Measurements from ENCODE around the gene PERM1. TPM values are rescaled to one million over a fixed set of nuclear protein-coding genes. Genes with fewer than 3 reads are reported as not detected.
"Not testable (repeated sequence)": the region's sequence is repeated elsewhere in the genome, so short reads cannot be mapped to it uniquely, and the experiment has no call there.

The PERM1 gene
- total and polyA plus RNA-seq, 2 of the 8 experiments (the other 6 are each of a cell fraction or from before 2014, with no cell fraction given) = not detected

DNA sequence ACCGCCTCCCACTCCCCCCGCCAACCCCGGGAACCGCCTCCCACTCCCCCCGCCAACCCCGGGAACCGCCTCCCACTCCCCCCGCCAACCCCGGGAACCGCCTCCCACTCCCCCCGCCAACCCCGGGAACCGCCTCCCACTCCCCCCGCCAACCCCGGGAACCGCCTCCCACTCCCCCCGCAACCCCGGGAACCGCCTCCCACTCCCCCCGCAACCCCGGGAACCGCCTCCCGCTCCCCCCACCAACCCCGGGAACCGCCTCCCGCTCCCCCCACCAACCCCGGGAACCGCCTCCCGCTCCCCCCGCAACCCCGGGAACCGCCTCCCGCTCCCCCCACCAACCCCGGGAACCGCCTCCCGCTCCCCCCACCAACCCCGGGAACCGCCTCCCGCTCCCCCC lies 5.1 kb downstream of the PERM1 start:
- 0 out of 4 replicates have a peak overlapping the region, but pooled peaks of 1 of the 2 experiments have one; percentile 11 for H3K4me2 ChIP-seq (ENCODE audit: insufficient read depth in 1 of 2, low read depth in 2 of 2, low read length in 2 of 2)
- not testable (repeated sequence) for H3K4me1 ChIP-seq (replicated peaks in 1 of 4; ENCODE audit: control insufficient read depth in 3 of 4, insufficient read depth in 4 of 4, low read length in 3 of 4); H3K4me3 ChIP-seq (ENCODE audit: extremely low read depth in 1 of 4, insufficient read depth in 2 of 4, low read depth in 3 of 4, low read length in 4 of 4); H2BK12ac ChIP-seq (ENCODE audit: low read depth, low read length); H3K27me3 ChIP-seq (replicated peaks in 1 of 4; ENCODE audit: control insufficient read depth in 3 of 4, extremely low read depth in 1 of 4, insufficient read depth in 3 of 4, low read length in 3 of 4); H4K8ac ChIP-seq (ENCODE audit: extremely low read depth, insufficient read depth, low read length); H3K14ac ChIP-seq (ENCODE audit: insufficient read length); FAIRE-seq; H4K91ac ChIP-seq (replicated peaks; ENCODE audit: insufficient read length, low read length); H3K36me3 ChIP-seq (ENCODE audit: control insufficient read depth in 2 of 4, insufficient read depth in 4 of 4, low read length in 3 of 4); H2BK20ac ChIP-seq (ENCODE audit: low read length); H2BK120ac ChIP-seq (replicated peaks; ENCODE audit: low read depth, low read length); H3K9me3 ChIP-seq (ENCODE audit: insufficient read depth in 2 of 2, low read depth in 1 of 2, low read length in 1 of 2); H2AFZ ChIP-seq (ENCODE audit: low read length); H3K56ac ChIP-seq (replicated peaks; ENCODE audit: insufficient read length, low read depth, low read length); H4K5ac ChIP-seq (ENCODE audit: insufficient read length, low read depth, low read length); H3K27ac ChIP-seq (ENCODE audit: low read depth, low read length); H3K23me2 ChIP-seq (ENCODE audit: low read depth, low read length); H2AK5ac ChIP-seq (ENCODE audit: low read depth, low read length); H3K9ac ChIP-seq (replicated peaks in 1 of 4; ENCODE audit: extremely low read depth in 1 of 4, low read depth in 3 of 4, low read length in 3 of 4); H3K79me2 ChIP-seq (ENCODE audit: control insufficient read depth in 1 of 2, insufficient read depth in 2 of 2, low read length in 2 of 2); H2BK5ac ChIP-seq (ENCODE audit: low read depth, low read length); H3K79me1 ChIP-seq (ENCODE audit: low read depth, low read length); H3K18ac ChIP-seq (ENCODE audit: extremely low read depth, low read length); H3K4ac ChIP-seq (replicated peaks; ENCODE audit: insufficient read length, low read depth, low read length); H4K20me1 ChIP-seq (replicated peaks in 1 of 2; ENCODE audit: control insufficient read depth in 1 of 2, insufficient read depth in 2 of 2, low read length in 2 of 2); H2BK15ac ChIP-seq (ENCODE audit: low read length); H3K23ac ChIP-seq (ENCODE audit: insufficient read length); DNase-seq (ENCODE audit: low read depth in 1 of 2, low spot score in 2 of 2)
- POLR2A ChIA-PET (ENCODE audit: partially characterized antibody) = interaction anchor here (0.6 to 1.1 kb wide), 3 partner anchors 9 to 172 kb away, joined by 3 to 6 read pairs (median 3); no protein-coding TSS in a partner anchor
- CTCF ChIA-PET (ENCODE audit: partially characterized antibody) = interaction anchor here (0.6 to 1.6 kb wide), 5 partner anchors 25 to 326 kb away, joined by 3 to 6 read pairs (median 3); no protein-coding TSS in a partner anchor
- no CpG with 5 or more reads among the region's 39 CpGs for WGBS, 2 experiments (ENCODE audit: extremely low coverage in 1 of 2, insufficient coverage in 1 of 2, insufficient read length in 1 of 2, insufficient replicate concordance in 2 of 2, low coverage in 1 of 2, low lambda C conversion rate in 2 of 2, missing lambda C conversion rate in 1 of 2)
